Mucosa of descending colon (tissue), 3 donors: ENCODE data around the gene PCDHB12. TPM values are rescaled to one million over a fixed set of nuclear protein-coding genes. Genes with fewer than 3 reads are reported as not detected.
"Not testable (repeated sequence)": the region's sequence is repeated elsewhere in the genome, so short reads cannot be mapped to it uniquely, and the experiment has no call there.

Experiments used
- ATAC-seq: fragments of 200-7000 bp; cut with Tn5 transposase; one replicate; pipeline ENCODE4 v1.9.1; 2020; ENCODE audit warnings: mild to moderate bottlenecking, moderate library complexity
- DNase-seq, 3 donors: peaks; one replicate each; pipeline ENCODE4 v3.0.0-alpha.2; 2020
- H3K36me3 ChIP-seq: fragments of 200-600 bp; one replicate; pipeline ENCODE4 v1.8.0; 2021; ENCODE audit warnings: low read depth, mild to moderate bottlenecking
- H3K4me1 ChIP-seq: fragments of 200-600 bp; one replicate; pipeline ENCODE4 v1.8.0; 2021; ENCODE audit warnings: low read depth, mild to moderate bottlenecking
- H3K4me3 ChIP-seq: fragments of 200-600 bp; one replicate; pipeline ENCODE4 v1.8.0; 2021; ENCODE audit warnings: mild to moderate bottlenecking
- H3K9me3 ChIP-seq: fragments of 200-600 bp; one replicate; pipeline ENCODE4 v1.8.0; 2021; ENCODE audit warnings: mild to moderate bottlenecking
- intact Hi-C, 2 donors: fragments of 100-400 bp; cut with DNase I in 1 of 2; cut with micrococcal nuclease in 1 of 2; formaldehyde crosslinking; loops; one replicate each; pipeline versions ENCODE4 v1.11.0 to v1.11.1; 2022; cut with DNase I, micrococcal nuclease
- total RNA-seq, 3 donors: library from RNA; stranded (reverse); fragmentation: NEBNext Ultra II Directional in 2 of 3; extraction: Animal tissue kit (Norgen Biotek cat#: 25700) in 2 of 3; gene quantifications; one replicate each; pipeline versions ENCODE4 v1.2.1 to v1.2.4, GENCODE V29; 2021 to 2023
- TF ChIP-seq, protein P1 (sequence below): fragments of 200-600 bp; IDR thresholded peaks from one replicate; pipeline ENCODE4 v1.8.0; 2022; ENCODE audit warnings: antibody characterized with exemption, mild to moderate bottlenecking
- donor health status: DM: no; HTN: no; CAD: no; lungs with moderate emphysema.
- donor health status: DM: no; HTN: no; CAD: no.
- donor health status: DM: no; HTN: yes; CAD: no.

PCDHB12 gene
- total RNA-seq, 3 donors from 2014 or later: 0.52 to 3.9 (median 0.67) TPM

DNA sequence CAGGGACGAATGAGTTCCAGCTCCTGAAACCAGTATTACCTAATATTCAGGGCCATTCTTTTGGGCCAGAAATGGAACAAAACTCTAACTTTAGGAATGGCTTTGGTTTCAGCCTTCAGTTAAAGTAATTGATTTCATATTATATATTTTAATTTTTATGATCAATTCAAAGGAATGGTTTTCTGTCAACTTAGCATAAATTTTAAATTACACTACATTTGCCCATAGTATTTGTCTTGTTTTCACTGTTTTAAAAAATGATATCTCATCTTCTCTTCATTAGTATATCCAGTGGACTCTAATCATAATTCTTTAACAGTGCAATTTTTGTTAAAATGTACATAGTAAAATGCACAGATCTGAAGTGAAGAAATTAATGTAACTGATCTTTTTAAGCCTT is 28.2 kb upstream of the PCDHB12 start:
- DNase-seq (no peak), ATAC-seq (no peak)
- Histone ChIP-seq H3K4me3 (no peak overlapping the region), H3K36me3 (no peaks in the 10 kb centered on the region), H3K4me1 (no peaks in the 10 kb centered on the region), H3K9me3 (peaks cover 57% of the 10 kb centered on the region)
- TF ChIP-seq, protein P1, sequence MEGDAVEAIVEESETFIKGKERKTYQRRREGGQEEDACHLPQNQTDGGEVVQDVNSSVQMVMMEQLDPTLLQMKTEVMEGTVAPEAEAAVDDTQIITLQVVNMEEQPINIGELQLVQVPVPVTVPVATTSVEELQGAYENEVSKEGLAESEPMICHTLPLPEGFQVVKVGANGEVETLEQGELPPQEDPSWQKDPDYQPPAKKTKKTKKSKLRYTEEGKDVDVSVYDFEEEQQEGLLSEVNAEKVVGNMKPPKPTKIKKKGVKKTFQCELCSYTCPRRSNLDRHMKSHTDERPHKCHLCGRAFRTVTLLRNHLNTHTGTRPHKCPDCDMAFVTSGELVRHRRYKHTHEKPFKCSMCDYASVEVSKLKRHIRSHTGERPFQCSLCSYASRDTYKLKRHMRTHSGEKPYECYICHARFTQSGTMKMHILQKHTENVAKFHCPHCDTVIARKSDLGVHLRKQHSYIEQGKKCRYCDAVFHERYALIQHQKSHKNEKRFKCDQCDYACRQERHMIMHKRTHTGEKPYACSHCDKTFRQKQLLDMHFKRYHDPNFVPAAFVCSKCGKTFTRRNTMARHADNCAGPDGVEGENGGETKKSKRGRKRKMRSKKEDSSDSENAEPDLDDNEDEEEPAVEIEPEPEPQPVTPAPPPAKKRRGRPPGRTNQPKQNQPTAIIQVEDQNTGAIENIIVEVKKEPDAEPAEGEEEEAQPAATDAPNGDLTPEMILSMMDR: no peak
- intact Hi-C loops: no loop called here

DNA sequence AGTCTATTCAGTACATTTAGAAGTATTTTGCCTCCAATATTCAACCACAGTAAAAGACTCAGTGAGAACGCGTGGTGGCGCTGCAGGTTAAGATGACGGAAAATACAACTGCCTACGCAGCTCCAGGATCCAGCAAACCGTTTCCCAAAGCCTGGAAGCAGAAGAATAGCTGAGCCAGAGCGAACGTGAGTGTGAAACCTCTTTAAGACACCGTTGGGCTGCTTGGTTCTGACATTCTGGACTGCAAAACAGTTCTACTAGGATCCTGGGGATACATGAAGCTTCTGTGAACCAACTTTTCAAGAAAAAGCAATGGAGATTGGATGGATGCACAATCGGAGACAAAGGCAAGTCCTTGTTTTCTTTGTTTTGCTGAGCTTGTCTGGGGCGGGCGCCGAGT is 26.3 kb upstream of the PCDHB12 start, which contains the start of gene PCDHB16:
Gene PCDHB16, plus strand, starts transcription at position 140 of the 400 bp plus-strand sequence. Its CDS starts 173 bp downstream, at position 313.
- DNase-seq (no peak), ATAC-seq (no peak)
- H3K4me3 ChIP-seq: no peak within 1 kb of the TSS
- TF ChIP-seq, protein P1: no peak
- intact Hi-C loops: no loop called here
- no peaks in the 10 kb centered on the region for H3K36me3 ChIP-seq
- H3K9me3 ChIP-seq: peaks cover 48% of the 10 kb centered on the region
- no peaks in the 10 kb centered on the region for H3K4me1 ChIP-seq

DNA sequence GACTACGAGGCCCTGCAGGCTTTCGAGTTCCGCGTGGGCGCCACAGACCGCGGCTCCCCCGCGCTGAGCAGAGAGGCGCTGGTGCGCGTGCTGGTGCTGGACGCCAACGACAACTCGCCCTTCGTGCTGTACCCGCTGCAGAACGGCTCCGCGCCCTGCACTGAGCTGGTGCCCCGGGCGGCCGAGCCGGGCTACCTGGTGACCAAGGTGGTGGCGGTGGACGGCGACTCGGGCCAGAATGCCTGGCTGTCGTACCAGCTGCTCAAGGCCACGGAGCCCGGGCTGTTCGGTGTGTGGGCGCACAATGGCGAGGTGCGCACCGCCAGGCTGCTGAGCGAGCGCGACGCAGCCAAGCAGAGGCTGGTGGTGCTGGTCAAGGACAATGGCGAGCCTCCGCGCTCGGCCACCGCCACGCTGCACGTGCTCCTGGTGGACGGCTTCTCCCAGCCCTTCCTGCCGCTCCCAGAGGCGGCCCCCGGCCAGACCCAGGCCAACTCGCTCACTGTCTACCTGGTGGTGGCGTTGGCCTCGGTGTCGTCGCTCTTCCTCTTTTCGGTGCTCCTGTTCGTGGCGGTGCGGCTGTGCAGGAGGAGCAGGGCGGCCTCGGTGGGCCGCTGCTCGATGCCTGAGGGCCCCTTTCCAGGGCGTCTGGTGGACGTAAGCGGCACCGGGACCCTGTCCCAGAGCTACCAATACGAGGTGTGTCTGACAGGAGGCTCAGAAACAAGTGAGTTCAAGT is 24.2 kb upstream of the PCDHB12 start:
- H3K36me3 ChIP-seq, H3K4me1 ChIP-seq, ATAC-seq, intact Hi-C loops, H3K4me3 ChIP-seq, DNase-seq: not testable (repeated sequence)
- H3K9me3 ChIP-seq: peaks cover 38% of the 10 kb centered on the region

DNA sequence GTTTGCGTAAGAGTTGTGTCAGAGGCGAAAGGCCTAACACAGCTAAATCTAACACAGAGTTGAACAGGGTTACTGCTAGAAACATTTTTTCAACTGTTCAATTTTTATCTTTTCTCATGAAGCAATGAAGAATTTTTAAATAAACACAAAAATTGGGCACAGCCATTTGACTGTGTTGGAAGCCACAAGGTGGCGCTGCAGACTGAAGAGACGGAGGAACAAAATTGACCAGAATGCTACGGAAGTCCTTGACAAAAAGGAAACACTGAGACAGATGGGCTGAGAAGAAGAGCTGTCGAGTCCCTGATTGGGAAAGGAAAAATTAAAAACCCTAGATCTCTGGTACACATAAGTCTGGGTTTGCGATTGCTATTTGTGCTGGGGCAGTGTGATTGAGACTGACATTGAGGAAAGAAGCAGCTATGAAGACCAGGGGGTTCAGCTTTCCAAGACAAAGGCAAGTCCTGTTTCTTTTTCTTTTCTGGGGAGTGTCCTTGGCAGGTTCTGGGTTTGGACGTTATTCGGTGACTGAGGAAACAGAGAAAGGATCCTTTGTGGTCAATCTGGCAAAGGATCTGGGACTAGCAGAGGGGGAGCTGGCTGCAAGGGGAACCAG is 21.5 kb upstream of the PCDHB12 start, which contains the start of gene PCDHB9:
Gene PCDHB9, plus strand, starts transcription at position 265 of the 616 bp plus-strand sequence. Its CDS starts 158 bp downstream, at position 423.
- no peak within 1 kb of the TSS for H3K4me3 ChIP-seq
- no peaks in the 10 kb centered on the region for H3K36me3 ChIP-seq
- DNase-seq (peak in 1 of 3 donors; percentile 16), ATAC-seq (no peak)
- intact Hi-C loops: no loop called here
- no peaks in the 10 kb centered on the region for H3K4me1 ChIP-seq
- peaks cover 47% of the 10 kb centered on the region for H3K9me3 ChIP-seq
- TF ChIP-seq, protein P1: no peak

DNA sequence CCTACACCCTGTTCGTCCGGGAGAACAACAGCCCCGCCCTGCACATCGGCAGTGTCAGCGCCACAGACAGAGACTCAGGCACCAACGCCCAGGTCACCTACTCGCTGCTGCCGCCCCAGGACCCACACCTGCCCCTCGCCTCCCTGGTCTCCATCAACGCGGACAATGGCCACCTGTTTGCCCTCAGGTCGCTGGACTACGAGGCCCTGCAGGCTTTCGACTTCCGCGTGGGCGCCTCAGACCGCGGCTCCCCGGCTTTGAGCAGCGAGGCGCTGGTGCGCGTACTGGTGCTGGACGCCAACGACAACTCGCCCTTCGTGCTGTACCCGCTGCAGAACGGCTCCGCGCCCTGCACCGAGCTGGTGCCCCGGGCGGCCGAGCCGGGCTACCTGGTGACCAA is 19.8 kb upstream of the PCDHB12 start:
- ATAC-seq, H3K4me3 ChIP-seq, H3K36me3 ChIP-seq, DNase-seq, H3K4me1 ChIP-seq, intact Hi-C loops: not testable (repeated sequence)
- peaks cover 44% of the 10 kb centered on the region for H3K9me3 ChIP-seq

DNA sequence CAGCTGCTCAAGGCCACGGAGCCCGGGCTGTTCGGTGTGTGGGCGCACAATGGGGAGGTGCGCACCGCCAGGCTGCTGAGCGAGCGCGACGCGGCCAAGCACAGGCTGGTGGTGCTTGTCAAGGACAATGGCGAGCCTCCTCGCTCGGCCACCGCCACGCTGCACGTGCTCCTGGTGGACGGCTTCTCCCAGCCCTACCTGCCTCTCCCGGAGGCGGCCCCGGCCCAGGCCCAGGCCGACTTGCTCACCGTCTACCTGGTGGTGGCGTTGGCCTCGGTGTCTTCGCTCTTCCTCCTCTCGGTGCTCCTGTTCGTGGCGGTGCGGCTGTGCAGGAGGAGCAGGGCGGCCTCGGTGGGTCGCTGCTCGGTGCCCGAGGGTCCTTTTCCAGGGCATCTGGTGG is 19.4 kb upstream of the PCDHB12 start:
- H3K4me3 ChIP-seq, ATAC-seq, DNase-seq, H3K4me1 ChIP-seq, H3K36me3 ChIP-seq, intact Hi-C loops: not testable (repeated sequence)
- H3K9me3 ChIP-seq: peaks cover 44% of the 10 kb centered on the region

DNA sequence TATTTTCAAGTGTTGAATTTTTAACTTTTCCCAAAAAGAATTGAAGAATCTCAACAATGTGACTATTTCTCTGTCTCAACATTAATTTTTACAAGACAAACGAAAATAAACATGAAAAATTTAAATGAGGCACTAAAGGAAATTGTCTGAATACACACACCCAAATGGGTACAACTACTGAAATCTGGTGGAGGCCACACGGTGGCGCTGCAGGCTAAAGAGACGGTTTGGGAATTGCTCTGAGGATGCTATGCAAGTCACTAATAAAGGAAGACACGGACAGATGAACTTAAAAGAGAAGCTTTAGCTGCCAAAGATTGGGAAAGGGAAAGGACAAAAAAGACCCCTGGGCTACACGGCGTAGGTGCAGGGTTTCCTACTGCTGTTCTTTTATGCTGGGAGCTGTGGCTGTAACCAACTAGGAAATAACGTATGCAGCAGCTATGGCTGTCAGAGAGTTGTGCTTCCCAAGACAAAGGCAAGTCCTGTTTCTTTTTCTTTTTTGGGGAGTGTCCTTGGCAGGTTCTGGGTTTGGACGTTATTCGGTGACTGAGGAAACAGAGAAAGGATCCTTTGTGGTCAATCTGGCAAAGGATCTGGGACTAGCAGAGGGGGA is 16.3 kb upstream of the PCDHB12 start, which contains the start of gene PCDHB10:
Gene PCDHB10, plus strand, starts transcription at position 244 of the 616 bp plus-strand sequence. Its CDS starts 200 bp downstream, at position 444.
- H3K4me1 ChIP-seq: no peaks in the 10 kb centered on the region
- intact Hi-C loops: no loop called here
- H3K4me3 ChIP-seq: no peak within 1 kb of the TSS
- H3K9me3 ChIP-seq: peaks cover 48% of the 10 kb centered on the region
- ATAC-seq (no peak), DNase-seq (peak in 2 of 3 donors; percentile 14 to 49)
- no peaks in the 10 kb centered on the region for H3K36me3 ChIP-seq
- TF ChIP-seq, protein P1: no peak

DNA sequence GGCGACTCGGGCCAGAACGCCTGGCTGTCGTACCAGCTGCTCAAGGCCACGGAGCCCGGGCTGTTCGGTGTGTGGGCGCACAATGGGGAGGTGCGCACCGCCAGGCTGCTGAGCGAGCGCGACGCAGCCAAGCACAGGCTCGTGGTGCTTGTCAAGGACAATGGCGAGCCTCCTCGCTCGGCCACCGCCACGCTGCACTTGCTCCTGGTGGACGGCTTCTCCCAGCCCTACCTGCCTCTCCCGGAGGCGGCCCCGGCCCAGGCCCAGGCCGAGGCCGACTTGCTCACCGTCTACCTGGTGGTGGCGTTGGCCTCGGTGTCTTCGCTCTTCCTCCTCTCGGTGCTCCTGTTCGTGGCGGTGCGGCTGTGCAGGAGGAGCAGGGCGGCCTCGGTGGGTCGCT is 14.2 kb upstream of the PCDHB12 start:
- H3K36me3 ChIP-seq, intact Hi-C loops, DNase-seq, H3K4me1 ChIP-seq, ATAC-seq, H3K4me3 ChIP-seq: not testable (repeated sequence)
- H3K9me3 ChIP-seq: peaks cover 63% of the 10 kb centered on the region
